GM12874 (cell line): ENCODE results near the gene PI4KA.

Experiments
- TF ChIP-seq, protein P1 (sequence below): IDR thresholded peaks from 2 replicates; pipeline ENCODE4 v1.5.1; 2011; ENCODE audit warnings: low read depth, mild to moderate bottlenecking, control low read depth, low read length, moderate library complexity; ENCODE audit not compliant: insufficient read depth

Gene PI4KA

GRCh38 chr22:20674998-20675397, 183.6 kb downstream of the PI4KA start:
- TF ChIP-seq, protein P1, sequence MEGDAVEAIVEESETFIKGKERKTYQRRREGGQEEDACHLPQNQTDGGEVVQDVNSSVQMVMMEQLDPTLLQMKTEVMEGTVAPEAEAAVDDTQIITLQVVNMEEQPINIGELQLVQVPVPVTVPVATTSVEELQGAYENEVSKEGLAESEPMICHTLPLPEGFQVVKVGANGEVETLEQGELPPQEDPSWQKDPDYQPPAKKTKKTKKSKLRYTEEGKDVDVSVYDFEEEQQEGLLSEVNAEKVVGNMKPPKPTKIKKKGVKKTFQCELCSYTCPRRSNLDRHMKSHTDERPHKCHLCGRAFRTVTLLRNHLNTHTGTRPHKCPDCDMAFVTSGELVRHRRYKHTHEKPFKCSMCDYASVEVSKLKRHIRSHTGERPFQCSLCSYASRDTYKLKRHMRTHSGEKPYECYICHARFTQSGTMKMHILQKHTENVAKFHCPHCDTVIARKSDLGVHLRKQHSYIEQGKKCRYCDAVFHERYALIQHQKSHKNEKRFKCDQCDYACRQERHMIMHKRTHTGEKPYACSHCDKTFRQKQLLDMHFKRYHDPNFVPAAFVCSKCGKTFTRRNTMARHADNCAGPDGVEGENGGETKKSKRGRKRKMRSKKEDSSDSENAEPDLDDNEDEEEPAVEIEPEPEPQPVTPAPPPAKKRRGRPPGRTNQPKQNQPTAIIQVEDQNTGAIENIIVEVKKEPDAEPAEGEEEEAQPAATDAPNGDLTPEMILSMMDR: no peak

DNA sequence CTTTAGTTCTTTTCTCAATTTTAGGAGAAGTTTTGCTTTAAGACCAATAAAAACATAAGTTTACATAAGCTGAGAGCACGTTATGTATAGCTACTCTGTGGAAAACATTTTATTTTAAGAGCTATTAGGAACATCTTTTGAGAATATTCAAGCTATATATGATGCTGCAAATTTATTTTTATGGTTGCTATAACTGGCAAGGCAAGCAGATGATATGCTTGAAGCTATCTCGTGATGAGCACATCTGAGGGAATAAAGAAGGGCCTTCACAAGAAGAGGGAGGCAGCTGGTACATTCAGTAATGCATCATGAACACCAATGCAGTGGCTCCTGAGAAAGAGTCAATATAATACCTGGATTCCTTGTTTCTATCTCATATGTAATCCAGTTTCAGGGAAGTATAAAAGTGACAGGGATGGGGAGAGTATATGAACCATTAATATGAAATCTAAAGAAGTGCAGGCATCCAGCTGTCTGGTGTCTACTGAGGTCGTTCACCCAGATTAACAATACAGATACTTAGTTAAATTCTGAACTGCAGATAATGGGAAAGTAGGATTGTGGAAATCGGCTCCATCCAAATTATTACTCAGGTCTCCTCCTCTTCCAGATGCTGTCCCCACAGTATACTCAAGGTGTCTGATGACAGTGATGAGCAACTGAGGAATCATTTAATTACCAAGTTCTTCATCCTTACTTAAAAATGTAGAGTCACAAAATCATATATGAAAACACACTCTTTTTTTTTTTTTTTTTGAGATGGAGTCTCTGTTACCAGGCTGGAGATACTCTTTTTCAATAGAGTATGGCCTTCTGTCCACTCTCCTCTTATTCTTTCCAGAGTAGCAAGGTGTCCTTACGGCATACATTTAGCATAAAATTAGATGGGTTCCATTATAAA, 185.1 kb downstream of the PI4KA start:
- TF ChIP-seq, protein P1: no peak

GRCh38 chr22:20672732-20673131, 185.9 kb downstream of the PI4KA start:
- TF ChIP-seq, protein P1: no peak

DNA sequence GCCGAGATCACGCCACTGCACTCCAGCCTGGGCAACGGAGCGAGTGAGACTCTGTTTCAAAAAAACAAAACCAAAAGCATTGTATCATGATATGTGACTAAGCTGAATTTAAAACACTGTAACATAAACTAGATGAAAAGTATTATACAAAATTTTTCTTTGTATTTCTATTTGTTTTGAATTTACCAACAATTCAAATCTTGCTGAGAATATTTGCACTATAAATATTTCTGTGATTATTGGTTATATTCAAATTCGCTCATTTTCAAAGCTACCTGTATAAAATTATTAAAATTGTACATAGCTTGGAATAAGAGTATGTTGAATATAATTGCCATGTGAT, 186.6 kb downstream of the PI4KA start:
- TF ChIP-seq, protein P1: no peak

DNA sequence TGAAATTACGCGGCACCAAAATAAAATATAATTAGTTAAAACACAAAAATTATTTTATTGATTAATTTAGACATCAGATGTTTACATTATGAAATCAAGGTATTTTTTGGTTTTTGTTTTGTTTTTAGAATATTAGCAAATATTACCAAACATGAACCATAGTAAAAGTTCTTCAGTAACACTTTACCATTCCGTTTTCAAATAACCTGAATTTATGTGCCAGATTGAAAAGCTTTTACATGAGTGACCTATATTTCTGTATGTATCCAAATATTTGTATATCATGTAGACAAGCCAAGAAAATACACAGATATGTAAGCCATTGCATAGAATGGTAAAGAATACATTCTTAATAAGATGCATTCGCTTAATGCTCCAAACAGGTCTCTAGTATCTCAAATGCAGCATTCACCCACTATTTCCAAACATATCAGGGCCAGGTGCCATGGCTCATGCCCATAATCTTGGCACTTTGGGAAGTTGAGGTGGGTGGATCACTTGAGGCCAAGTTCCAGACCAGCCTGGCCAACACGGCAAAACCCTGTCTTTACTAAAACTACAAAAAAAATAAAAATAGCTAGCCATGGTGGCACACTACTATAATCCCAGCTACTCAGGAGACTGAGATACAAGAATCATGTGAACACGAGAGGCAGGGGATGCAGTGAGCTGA, 187.1 kb downstream of the PI4KA start:
- TF ChIP-seq, protein P1: no peak

GRCh38 chr22:20666560-20666959, 192.1 kb downstream of the PI4KA start:
- TF ChIP-seq, protein P1: no peak

- TF ChIP-seq, protein P1: no peak
These were observed 194.0 kb downstream of the PI4KA start for GRCh38 chr22:20664594-20664959.
